GM20000 (cell line): ENCODE measurements around the gene SLC22A14.
A peak's percentile ranks its signal among the peaks of the same experiment; 100 is the strongest.
"Not testable (repeated sequence)": the region's sequence is repeated elsewhere in the genome, so short reads cannot be mapped to it uniquely, and the experiment has no call there.

Source experiments
- DNase-seq: peaks from one replicate; pipeline ENCODE4 v3.0.0; 2012; ENCODE audit warnings: low spot score
- TF ChIP-seq, protein P1 (sequence below): IDR thresholded peaks from 2 replicates; pipeline ENCODE4 v1.5.1; 2012; ENCODE audit warnings: mild to moderate bottlenecking, control low read depth; ENCODE audit errors: extremely low read depth, missing control alignments

Gene SLC22A14

GRCh38 chr3:38278841-38279240, 3.3 kb upstream of the SLC22A14 start:
- DNase-seq: no peak
- TF ChIP-seq, protein P1, sequence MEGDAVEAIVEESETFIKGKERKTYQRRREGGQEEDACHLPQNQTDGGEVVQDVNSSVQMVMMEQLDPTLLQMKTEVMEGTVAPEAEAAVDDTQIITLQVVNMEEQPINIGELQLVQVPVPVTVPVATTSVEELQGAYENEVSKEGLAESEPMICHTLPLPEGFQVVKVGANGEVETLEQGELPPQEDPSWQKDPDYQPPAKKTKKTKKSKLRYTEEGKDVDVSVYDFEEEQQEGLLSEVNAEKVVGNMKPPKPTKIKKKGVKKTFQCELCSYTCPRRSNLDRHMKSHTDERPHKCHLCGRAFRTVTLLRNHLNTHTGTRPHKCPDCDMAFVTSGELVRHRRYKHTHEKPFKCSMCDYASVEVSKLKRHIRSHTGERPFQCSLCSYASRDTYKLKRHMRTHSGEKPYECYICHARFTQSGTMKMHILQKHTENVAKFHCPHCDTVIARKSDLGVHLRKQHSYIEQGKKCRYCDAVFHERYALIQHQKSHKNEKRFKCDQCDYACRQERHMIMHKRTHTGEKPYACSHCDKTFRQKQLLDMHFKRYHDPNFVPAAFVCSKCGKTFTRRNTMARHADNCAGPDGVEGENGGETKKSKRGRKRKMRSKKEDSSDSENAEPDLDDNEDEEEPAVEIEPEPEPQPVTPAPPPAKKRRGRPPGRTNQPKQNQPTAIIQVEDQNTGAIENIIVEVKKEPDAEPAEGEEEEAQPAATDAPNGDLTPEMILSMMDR: no peak

DNA sequence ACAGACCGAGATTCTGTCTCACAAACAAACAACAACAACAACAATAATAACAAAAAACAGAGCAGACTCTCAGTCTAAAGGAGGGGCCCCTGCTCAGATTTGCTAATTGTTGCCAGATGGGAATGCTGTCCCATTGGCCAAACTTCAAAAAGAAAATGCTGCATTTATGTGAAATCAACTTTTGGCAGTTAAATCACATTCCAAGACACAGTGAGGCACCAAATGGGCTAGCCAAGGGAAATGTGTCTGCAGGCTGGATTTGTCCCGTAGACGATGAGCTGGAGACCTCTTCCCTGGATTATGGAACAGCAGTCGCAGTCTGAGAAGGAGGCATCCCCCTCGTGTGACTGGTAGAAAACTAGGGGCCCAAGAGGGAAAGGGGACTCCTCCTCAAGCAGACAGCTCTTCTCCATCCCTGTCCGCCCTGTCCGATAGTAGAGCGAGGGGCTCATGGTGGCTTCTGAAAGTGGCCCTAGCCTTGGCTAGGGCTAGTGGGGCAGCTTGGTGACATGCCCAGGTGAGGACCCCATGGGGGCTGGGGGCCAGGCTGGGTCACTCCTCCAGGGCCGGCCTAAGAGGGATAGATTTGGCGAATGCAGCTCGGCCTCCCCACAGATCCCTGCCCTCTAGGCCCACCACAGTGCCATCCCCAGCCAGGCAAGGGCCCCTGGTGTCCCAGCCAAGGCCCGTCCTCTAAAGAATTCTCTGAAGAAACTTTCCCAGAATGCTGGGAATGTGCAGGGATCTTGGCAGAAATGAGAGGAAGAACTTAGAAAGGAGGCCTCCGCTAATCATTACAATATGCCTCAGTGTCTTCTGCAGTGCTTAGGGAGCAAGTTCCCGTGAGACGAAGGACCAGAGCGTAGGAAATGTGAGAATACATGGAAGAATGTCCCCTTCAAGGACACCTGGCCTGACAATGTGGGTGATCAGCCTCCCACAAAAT, 2.0 kb downstream of the SLC22A14 start:
- TF ChIP-seq, protein P1: no peak
- no peak for DNase-seq

- DNase-seq: no peak
- TF ChIP-seq, protein P1: no peak
Measured at GRCh38 chr3:38284756-38285150, 2.7 kb downstream of the SLC22A14 start.

DNA sequence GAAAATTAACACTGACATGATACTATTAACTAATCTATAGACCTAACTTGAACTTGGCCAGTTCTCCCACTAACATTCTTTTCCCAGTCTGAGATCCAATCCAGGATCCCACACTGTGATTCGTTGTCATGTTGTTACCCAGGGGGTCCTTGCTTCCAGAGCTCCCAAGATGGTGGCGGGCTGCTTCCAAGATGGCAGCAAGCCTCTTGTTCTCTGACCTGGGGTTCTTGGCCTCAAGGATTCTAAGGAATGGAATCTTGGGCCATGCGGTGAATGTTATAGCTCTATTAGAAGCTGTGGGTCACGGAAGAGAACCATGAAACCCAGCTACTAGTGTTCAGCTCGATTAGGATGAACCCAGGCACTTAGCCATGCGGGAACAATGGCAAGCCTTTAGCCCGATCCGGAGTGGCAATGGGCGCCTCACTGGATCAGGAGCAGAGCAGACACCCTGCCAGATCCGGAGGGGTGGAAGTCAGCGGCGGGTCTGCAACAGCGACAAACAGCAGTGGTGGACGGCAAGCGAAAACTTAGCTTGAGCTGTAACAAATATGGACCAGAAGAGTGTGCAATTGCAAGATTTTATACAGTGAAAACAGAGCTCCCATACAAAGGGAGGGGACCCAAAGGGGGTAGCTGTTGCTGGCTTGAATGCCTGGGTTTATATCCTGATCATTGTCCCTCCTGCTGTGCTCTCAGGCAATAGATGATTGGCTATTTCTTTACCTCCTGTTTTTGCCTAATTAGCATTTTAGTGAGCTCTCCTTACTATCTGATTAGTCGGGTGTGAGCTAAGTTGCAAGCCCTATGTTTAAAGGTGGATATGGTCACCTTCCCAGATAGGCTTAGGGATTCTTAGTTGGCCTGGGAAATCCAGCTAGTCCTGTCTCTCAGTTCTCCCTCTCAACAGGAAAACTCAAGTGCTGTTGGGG, 7.5 kb downstream of the SLC22A14 start:
- DNase-seq: not testable (repeated sequence)

- not testable (repeated sequence) for DNase-seq
Measured at GRCh38 chr3:38297053-38297452, 15.0 kb downstream of the SLC22A14 start.

DNA sequence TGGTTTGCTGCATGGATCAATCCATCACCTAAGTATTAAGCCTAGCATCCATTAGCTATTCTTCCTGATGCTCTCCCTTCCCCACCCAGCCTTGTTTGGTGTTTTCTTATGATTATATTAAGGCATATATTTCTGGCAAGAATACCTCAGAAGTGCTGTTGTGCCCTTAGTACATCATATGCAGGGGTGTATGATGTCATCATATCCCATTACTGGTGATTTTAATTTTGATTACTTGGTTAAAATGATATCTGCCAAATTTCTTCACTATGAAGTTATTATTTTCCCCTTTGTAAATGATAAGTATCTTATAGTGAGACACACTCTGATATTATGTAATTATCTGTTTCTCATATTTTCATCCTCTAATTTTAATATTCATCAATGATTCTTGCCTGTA, 15.4 kb downstream of the SLC22A14 start:
- DNase-seq: no peak
- TF ChIP-seq, protein P1: no peak

GRCh38 chr3:38297947-38298711, 16.0 kb downstream of the SLC22A14 start:
- TF ChIP-seq, protein P1: peak; percentile 40
- DNase-seq: no peak

DNA sequence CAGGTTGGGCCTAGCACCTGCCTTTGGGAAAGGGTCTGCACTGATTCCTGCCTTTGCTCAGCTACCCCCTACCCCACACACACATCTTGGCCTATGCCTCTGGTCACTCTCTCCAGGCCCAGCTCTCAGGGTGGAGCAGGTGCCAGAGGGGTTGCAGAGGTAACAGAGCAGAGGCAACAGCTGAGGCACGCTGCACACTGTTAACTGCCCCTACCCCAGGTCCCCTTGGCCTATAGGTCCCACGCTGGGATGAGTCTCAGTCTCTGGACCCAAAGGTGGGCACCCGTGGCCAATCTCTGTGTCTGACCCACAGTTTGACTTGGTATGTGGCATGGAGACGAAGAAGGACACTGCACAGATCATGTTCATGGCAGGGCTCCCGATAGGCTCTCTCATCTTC, 24.8 kb downstream of the SLC22A14 start:
- TF ChIP-seq, protein P1: no peak
- no peak for DNase-seq
